ENCODE data around the gene CPSF4L. TPM values are rescaled to one million over a fixed set of nuclear protein-coding genes. Genes with fewer than 3 reads are reported as not detected.

Gene CPSF4L
- polyA plus RNA-seq, 2 of the 4 experiments (the other 2 are of a cell fraction) = 0.13 TPM; not detected in 1

DNA sequence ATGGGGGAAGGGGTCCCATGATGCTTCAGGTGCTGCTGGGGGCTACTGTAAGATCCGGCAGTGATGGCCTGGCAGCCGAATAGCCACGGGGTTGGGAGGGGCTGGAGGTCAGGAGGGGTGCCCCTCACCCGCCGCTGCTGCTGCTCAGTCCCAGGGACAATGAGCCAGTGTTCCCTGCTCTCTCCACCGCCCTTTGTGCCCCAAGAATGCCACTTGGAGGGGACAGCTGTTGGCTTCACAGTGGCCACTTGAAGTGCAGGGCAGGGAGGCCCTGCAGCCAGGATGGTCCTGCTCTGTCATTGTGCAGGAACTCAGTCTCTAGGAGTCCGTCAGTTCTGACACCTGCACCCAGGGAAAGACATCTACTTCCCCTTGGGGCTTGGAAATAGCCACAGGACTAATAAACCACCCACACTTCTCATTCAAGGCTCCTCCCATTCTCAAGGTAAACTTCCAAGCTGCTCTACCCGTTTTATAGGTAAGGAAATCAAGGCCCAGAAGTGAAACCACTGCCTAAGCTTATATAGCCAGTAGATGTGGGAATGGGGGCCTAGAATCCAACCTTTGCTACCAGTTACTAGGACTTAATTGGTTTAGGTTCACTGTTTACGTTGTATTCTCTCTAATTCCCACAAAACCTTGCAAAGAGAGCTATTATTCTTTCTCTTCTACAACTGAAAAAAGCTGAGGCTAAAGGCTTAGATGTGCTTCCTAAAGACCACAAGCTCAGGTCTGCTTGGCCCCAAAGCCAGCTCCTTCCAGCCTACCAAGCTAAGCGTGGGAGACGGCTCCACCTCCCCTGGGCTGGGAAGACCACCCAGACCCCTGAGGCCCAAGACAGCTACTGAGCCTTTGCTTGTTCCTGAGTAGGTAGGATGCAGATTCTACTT is 6.2 kb upstream of the CPSF4L start:
- Histone ChIP-seq H3K27ac (no peak overlapping the region), H3K4me2 (no peak overlapping the region), H3K9me3 (0 out of 3 replicates have a peak, but pooled peaks cover 4% of the 10 kb centered on the region), H3K4me1 (no peaks in the 10 kb centered on the region), H3K4me3 (no peak overlapping the region)
- DNase-seq (ENCODE audit: low read depth in 1 of 2, low spot score in 1 of 2) (no peak), FAIRE-seq (no peak), ATAC-seq (peak; percentile 20 to 30; a peak in 3 of 6 replicates)
- ChIA-PET POLR2A (interaction anchor here (1.0 to 1.8 kb wide), 2 partner anchors 40 to 43 kb away, joined by 3 to 7 read pairs; no protein-coding TSS in a partner anchor), CTCF (interaction anchor here (1.0 to 24.4 kb wide), 8 partner anchors 9 to 935 kb away, joined by 3 to 975 read pairs (median 4); no protein-coding TSS in a partner anchor)
- TF ChIP-seq, protein P1, sequence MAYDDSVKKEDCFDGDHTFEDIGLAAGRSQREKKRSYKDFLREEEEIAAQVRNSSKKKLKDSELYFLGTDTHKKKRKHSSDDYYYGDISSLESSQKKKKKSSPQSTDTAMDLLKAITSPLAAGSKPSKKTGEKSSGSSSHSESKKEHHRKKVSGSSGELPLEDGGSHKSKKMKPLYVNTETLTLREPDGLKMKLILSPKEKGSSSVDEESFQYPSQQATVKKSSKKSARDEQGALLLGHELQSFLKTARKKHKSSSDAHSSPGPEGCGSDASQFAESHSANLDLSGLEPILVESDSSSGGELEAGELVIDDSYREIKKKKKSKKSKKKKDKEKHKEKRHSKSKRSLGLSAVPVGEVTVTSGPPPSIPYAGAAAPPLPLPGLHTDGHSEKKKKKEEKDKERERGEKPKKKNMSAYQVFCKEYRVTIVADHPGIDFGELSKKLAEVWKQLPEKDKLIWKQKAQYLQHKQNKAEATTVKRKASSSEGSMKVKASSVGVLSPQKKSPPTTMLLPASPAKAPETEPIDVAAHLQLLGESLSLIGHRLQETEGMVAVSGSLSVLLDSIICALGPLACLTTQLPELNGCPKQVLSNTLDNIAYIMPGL (CRISPR knock-in tag; IDR thresholded peaks at IDR 0.05; ENCODE audit: borderline replicate concordance) = no peak
- TF ChIP-seq MYC (IDR thresholded peaks at IDR 0.05; ENCODE audit: borderline replicate concordance, low read length) = no peak
- no peak for TF ChIP-seq ZNF302 (CRISPR knock-in tag; IDR thresholded peaks at IDR 0.05)
- TF ChIP-seq KDM1A (IDR thresholded peaks at IDR 0.05; ENCODE audit: low read depth) = no peak
- TF ChIP-seq BHLHE40 (IDR thresholded peaks at IDR 0.05; ENCODE audit: low read depth, low read length) = no peak
- TF ChIP-seq, protein P2, sequence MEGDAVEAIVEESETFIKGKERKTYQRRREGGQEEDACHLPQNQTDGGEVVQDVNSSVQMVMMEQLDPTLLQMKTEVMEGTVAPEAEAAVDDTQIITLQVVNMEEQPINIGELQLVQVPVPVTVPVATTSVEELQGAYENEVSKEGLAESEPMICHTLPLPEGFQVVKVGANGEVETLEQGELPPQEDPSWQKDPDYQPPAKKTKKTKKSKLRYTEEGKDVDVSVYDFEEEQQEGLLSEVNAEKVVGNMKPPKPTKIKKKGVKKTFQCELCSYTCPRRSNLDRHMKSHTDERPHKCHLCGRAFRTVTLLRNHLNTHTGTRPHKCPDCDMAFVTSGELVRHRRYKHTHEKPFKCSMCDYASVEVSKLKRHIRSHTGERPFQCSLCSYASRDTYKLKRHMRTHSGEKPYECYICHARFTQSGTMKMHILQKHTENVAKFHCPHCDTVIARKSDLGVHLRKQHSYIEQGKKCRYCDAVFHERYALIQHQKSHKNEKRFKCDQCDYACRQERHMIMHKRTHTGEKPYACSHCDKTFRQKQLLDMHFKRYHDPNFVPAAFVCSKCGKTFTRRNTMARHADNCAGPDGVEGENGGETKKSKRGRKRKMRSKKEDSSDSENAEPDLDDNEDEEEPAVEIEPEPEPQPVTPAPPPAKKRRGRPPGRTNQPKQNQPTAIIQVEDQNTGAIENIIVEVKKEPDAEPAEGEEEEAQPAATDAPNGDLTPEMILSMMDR (IDR thresholded peaks at IDR 0.05) = no peak
- no peak for TF ChIP-seq RCOR1 (IDR thresholded peaks at IDR 0.05; ENCODE audit: low read depth, low read length)
- 64% methylated on average over 11 of the region's 11 CpGs for WGBS (ENCODE audit: missing lambda C conversion rate)

DNA sequence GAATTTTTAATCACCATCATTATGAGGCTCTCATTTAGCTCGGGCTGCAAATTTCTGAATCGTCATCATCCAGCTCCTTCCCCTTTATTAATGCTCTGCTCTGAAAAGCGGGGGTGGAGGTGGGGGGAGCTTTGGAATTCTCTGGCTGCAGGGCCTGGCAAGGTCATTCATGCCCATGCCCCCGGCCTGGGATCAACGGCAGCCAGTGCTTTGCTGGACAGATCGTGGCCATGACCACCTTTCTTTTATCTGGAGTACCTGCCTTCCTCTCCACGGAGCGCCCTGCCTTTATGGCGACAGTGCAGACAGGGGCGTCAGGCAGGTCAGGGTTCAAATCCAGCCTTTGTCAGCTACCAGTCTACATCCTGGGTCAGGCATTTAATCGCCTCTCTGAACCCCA is 5.1 kb upstream of the CPSF4L start:
- FAIRE-seq (no peak), DNase-seq (ENCODE audit: low read depth in 1 of 2, low spot score in 1 of 2) (no peak), ATAC-seq (no peak)
- Histone ChIP-seq H3K4me2 (no peak overlapping the region), H3K4me1 (no peaks in the 10 kb centered on the region), H3K4me3 (no peak overlapping the region), H3K9me3 (0 out of 3 replicates have a peak, but pooled peaks cover 4% of the 10 kb centered on the region), H3K27ac (no peak overlapping the region)
- CTCF ChIA-PET = interaction anchor here (1.0 to 24.4 kb wide), 7 partner anchors 12 to 936 kb away, joined by 3 to 975 read pairs (median 4); no protein-coding TSS in a partner anchor
- 81% methylated on average over 11 of the region's 11 CpGs for WGBS (ENCODE audit: missing lambda C conversion rate)
- TF ChIP-seq TP53 (CRISPR knock-in tag; IDR thresholded peaks at IDR 0.05) (no peak), FOXS1 (CRISPR knock-in tag; IDR thresholded peaks at IDR 0.05) (no peak), SREBF2 (IDR thresholded peaks at IDR 0.05) (no peak), PHF8 (IDR thresholded peaks at IDR 0.05; ENCODE audit: borderline replicate concordance, low read depth) (no peak), ZSCAN20 (CRISPR knock-in tag; IDR thresholded peaks at IDR 0.05) (no peak), KDM1A (IDR thresholded peaks at IDR 0.05; ENCODE audit: low read depth) (no peak), CHD2 (IDR thresholded peaks at IDR 0.05; ENCODE audit: low read length, partially characterized antibody) (no peak), FOSL2 (IDR thresholded peaks at IDR 0.05) (no peak), FOSL2 (CRISPR knock-in tag; IDR thresholded peaks at IDR 0.05) (no peak), RAD21 (conservative IDR thresholded peaks at IDR 0.05 in 1 of 2, IDR thresholded peaks at IDR 0.05 in 1 of 2) (no peak), NFE2L2 (conservative IDR thresholded peaks at IDR 0.05; ENCODE audit: low read length) (no peak), ESRRA (IDR thresholded peaks at IDR 0.05; ENCODE audit: borderline replicate concordance, low read length) (no peak), EP300 (IDR thresholded peaks at IDR 0.05) (no peak), KDM5A (IDR thresholded peaks at IDR 0.05) (no peak), ZFP36 (IDR thresholded peaks at IDR 0.05; ENCODE audit: borderline replicate concordance, partially characterized antibody) (no peak), SMC3 (IDR thresholded peaks at IDR 0.05) (no peak)
- TF ChIP-seq, protein P3, sequence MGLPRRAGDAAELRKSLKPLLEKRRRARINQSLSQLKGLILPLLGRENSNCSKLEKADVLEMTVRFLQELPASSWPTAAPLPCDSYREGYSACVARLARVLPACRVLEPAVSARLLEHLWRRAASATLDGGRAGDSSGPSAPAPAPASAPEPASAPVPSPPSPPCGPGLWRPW (IDR thresholded peaks at IDR 0.05) = no peak
- TF ChIP-seq, protein P1 (CRISPR knock-in tag; IDR thresholded peaks at IDR 0.05; ENCODE audit: borderline replicate concordance) = no peak
- TF ChIP-seq, protein P4, sequence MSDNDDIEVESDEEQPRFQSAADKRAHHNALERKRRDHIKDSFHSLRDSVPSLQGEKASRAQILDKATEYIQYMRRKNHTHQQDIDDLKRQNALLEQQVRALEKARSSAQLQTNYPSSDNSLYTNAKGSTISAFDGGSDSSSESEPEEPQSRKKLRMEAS (IDR thresholded peaks at IDR 0.05) = no peak
- POLR2A ChIA-PET = interaction anchor here (1.8 kb wide), 1 partner anchor 44 kb away, joined by 7 read pairs; no protein-coding TSS in a partner anchor

Data from A549 (cell line).